HepG2 (cell line): Measurements from ENCODE around the gene SERPINA6. TPM values are rescaled to one million over a fixed set of nuclear protein-coding genes. Genes with fewer than 3 reads are reported as not detected.

Experiments used
- ATAC-seq: fragments of 200-7000 bp; cut with Tn5 transposase; 3 replicates; pipeline ENCODE4 v1.9.1; 2020; ENCODE audit warnings: mild to moderate bottlenecking, moderate library complexity
- BruUV-seq: library from RNA; stranded (reverse); fragments of 400-500 nt; replicated peaks from 2 replicates; lab custom pipeline; 2021; lab: Mats Ljungman, UMichigan
- CTCF ChIA-PET: fragments of 300-600 bp; formaldehyde crosslinking; extraction: SDS; loops from one replicate; lab custom pipeline; 2021; ENCODE audit warnings: low total read pairs, inconsistent platforms, low intra/inter-chr PET ratio; lab: Yijun Ruan, JAX
- POLR2A ChIA-PET: fragments of 350-600 bp; sonication (Branson Sonifier 250); formaldehyde crosslinking; loops from one replicate; lab custom pipeline; 2020; ENCODE audit warnings: antibody characterized with exemption, inconsistent platforms; lab: Yijun Ruan, JAX
- DNase-seq: peaks from one replicate; pipeline ENCODE4 v3.0.0-alpha.2; 2015; ENCODE audit warnings: low spot score
- FAIRE-seq: peaks from 3 replicates; lab custom pipeline; 2011; peaks lifted over from hg19 to GRCh38; lab: Jason Lieb, UNC
- H2AFZ ChIP-seq: one replicate; pipeline ENCODE4 v1.6.1; 2011; ENCODE audit warnings: low read length, inconsistent platforms
- H3K27ac ChIP-seq: fragments of 300-600 bp; 3 replicates; pipeline ENCODE4 v1.8.0; 2011; ENCODE audit warnings: mixed run types, mild to moderate bottlenecking, mixed read lengths, low read length, inconsistent platforms; ENCODE audit not compliant: insufficient read depth; ENCODE audit errors: extremely low read length
- H3K27me3 ChIP-seq, 2 experiments: fragments of 200-600 bp in 1 of 2; 2 replicates in 1 of 2; 3 replicates in 1 of 2; pipeline versions ENCODE4 v1.6.0 to v1.8.0; 2011; ENCODE audit warnings: low read length in 2 of 2, mild to moderate bottlenecking in 2 of 2, moderate library complexity in 2 of 2, inconsistent platforms in 1 of 2; ENCODE audit not compliant: insufficient read depth in 2 of 2, control insufficient read depth in 1 of 2
- H3K36me3 ChIP-seq, 2 experiments: fragments of 200-600 bp in 1 of 2; replicated peaks in 1 of 2; 2 replicates in 1 of 2; 3 replicates in 1 of 2; pipeline versions ENCODE4 v1.5.1 to v1.8.0; 2011; ENCODE audit warnings: low read length in 2 of 2, inconsistent platforms in 1 of 2; ENCODE audit not compliant: insufficient read depth in 2 of 2, control insufficient read depth in 1 of 2
- H3K4me1 ChIP-seq: 2 replicates; pipeline ENCODE4 v1.5.1; 2012; ENCODE audit warnings: low read length, inconsistent platforms; ENCODE audit not compliant: insufficient read depth
- H3K4me2 ChIP-seq: 2 replicates; pipeline ENCODE4 v1.6.0; 2011; ENCODE audit warnings: low read depth, low read length, inconsistent platforms
- H3K4me3 ChIP-seq, 3 experiments: fragments of 200-600 bp in 1 of 3; sonication (generic), shearing (Covaris generic) in 1 of 3; replicated peaks in 1 of 3; 2 replicates each; pipeline ENCODE4 v1.5.1; 2011 to 2016; ENCODE audit warnings: low read length in 3 of 3, inconsistent platforms in 2 of 3, low read depth in 2 of 3, mild to moderate bottlenecking in 2 of 3, control low read depth in 1 of 3, mixed read lengths in 1 of 3; ENCODE audit not compliant: insufficient read depth in 1 of 3
- H3K79me2 ChIP-seq: one replicate; pipeline ENCODE4 v1.6.1; 2011; ENCODE audit warnings: low read length, inconsistent platforms; ENCODE audit not compliant: insufficient read depth
- H3K9ac ChIP-seq: 2 replicates; pipeline ENCODE4 v1.6.0; 2011; ENCODE audit warnings: mild to moderate bottlenecking, low read depth, low read length, inconsistent platforms; ENCODE audit not compliant: insufficient read depth
- H3K9me3 ChIP-seq: 2 replicates; pipeline ENCODE4 v1.5.1; 2012; ENCODE audit warnings: mild to moderate bottlenecking, low read length
- H4K20me1 ChIP-seq: 2 replicates; pipeline ENCODE4 v1.6.0; 2011; ENCODE audit warnings: inconsistent platforms, mild to moderate bottlenecking, low read length, moderate library complexity; ENCODE audit not compliant: insufficient read depth
- ARNT ChIP-seq: fragments of 450-650 bp; IDR thresholded peaks from 2 replicates; pipeline ENCODE4 v1.6.1; 2017
- CC2D1A ChIP-seq: sonication (generic); formaldehyde crosslinking; IDR thresholded peaks from 2 replicates; pipeline ENCODE4 v1.8.1; 2023; ENCODE audit warnings: mild to moderate bottlenecking, missing genetic modification reagents
- HNRNPUL1 ChIP-seq: fragments of 200-400 bp; formaldehyde crosslinking; IDR thresholded peaks from 2 replicates; pipeline ENCODE4 v1.6.1; 2017; ENCODE audit warnings: low read depth, mild to moderate bottlenecking, low read length, moderate library complexity
- NCOA5 ChIP-seq: sonication (generic); formaldehyde crosslinking; IDR thresholded peaks from 2 replicates; pipeline ENCODE4 v1.4.0; 2020; ENCODE audit warnings: missing genetic modification reagents
- SMAD9 ChIP-seq: sonication (generic); formaldehyde crosslinking; IDR thresholded peaks from 2 replicates; pipeline ENCODE4 v1.5.1; 2020; ENCODE audit warnings: mild to moderate bottlenecking, missing genetic modification reagents
- ZFP90 ChIP-seq: sonication (generic); formaldehyde crosslinking; IDR thresholded peaks from 2 replicates; pipeline ENCODE4 v1.8.0; 2022; ENCODE audit warnings: missing genetic modification reagents, mild to moderate bottlenecking, inconsistent platforms, borderline replicate concordance
- ZNF143 ChIP-seq: sonication (generic); formaldehyde crosslinking; IDR thresholded peaks from 2 replicates; pipeline ENCODE4 v1.4.0; 2020; ENCODE audit warnings: missing genetic modification reagents
- ZNF34 ChIP-seq: sonication (generic); formaldehyde crosslinking; IDR thresholded peaks from 2 replicates; pipeline ENCODE4 v1.4.0; 2020; ENCODE audit warnings: mild to moderate bottlenecking, missing genetic modification reagents, borderline replicate concordance
- WGBS: methylation state at CpG from one replicate; pipeline ENCODE4 v1.1.6; 2017; ENCODE audit warnings: low lambda C conversion rate; 5-methylcytosine and 5-hydroxymethylcytosine counted together
- in situ Hi-C: cut with HindIII; loops from 2 replicates; pipeline ENCODE4 v1.10.0; 2017; ENCODE audit warnings: low pct_unique_long_range_greater_than_20kb; ENCODE audit not compliant: extremely low pct_ligation_motif_present
- intact Hi-C: fragments of 100-400 bp; cut with micrococcal nuclease; formaldehyde crosslinking; loops from one replicate; pipeline ENCODE4 v1.10.0; 2022; ENCODE audit not compliant: unreplicated experiment
- polyA plus RNA-seq, 8 experiments: library from polyadenylated mRNA; depleted of rRNA in 3 of 8; stranded (reverse) in 7 of 8; unstranded in 1 of 8; fragments of >200 nt; fragmentation: Illumina TruSeq in 4 of 8; extraction: Trizol in 4 of 8; gene quantifications; 2 replicates each; pipeline versions ENCODE4 v1.2.1 to v1.2.3, GENCODE V29; 2011 to 2016; ENCODE audit warnings: low read depth in 4 of 8, missing spikeins in 1 of 8, mixed read lengths in 1 of 8; ENCODE audit not compliant: insufficient read depth in 1 of 8
- total RNA-seq, 5 experiments: library from RNA; depleted of rRNA; stranded (reverse); fragments of >200 nt; fragmentation: Illumina TruSeq; extraction: Trizol; gene quantifications; 2 replicates each; pipeline ENCODE4 v1.2.3, GENCODE V29; 2016; ENCODE audit warnings: low read depth in 1 of 5
- TF ChIP-seq, protein P1 (sequence below), 2 experiments: sonication (generic) in 1 of 2; formaldehyde crosslinking in 1 of 2; IDR thresholded peaks; 2 replicates each; pipeline versions ENCODE4 v1.4.0 to v1.6.1; 2016 to 2020; ENCODE audit warnings: borderline replicate concordance in 1 of 2, low read depth in 1 of 2, mild to moderate bottlenecking in 1 of 2, missing genetic modification reagents in 1 of 2
- TF ChIP-seq, protein P2 (sequence below): IDR thresholded peaks from 2 replicates; pipeline ENCODE4 v1.6.1; 2016; ENCODE audit warnings: missing compliant biosample characterization, missing genetic modification reagents, borderline replicate concordance
- TF ChIP-seq, protein P3 (sequence below): IDR thresholded peaks from 2 replicates; pipeline ENCODE4 v1.6.1; 2016; ENCODE audit warnings: mild to moderate bottlenecking
- TF ChIP-seq, protein P4 (sequence below): IDR thresholded peaks from 2 replicates; pipeline ENCODE4 v1.6.1; 2016
- TF ChIP-seq, protein P5 (sequence below): IDR thresholded peaks from 2 replicates; pipeline ENCODE4 v1.6.1; 2016; ENCODE audit warnings: low read depth, control low read depth

Gene SERPINA6
- total and polyA plus RNA-seq, 2 of the 13 experiments (the other 11 are each of a cell fraction or from before 2014, with no cell fraction given) = 260 to 333 TPM

DNA sequence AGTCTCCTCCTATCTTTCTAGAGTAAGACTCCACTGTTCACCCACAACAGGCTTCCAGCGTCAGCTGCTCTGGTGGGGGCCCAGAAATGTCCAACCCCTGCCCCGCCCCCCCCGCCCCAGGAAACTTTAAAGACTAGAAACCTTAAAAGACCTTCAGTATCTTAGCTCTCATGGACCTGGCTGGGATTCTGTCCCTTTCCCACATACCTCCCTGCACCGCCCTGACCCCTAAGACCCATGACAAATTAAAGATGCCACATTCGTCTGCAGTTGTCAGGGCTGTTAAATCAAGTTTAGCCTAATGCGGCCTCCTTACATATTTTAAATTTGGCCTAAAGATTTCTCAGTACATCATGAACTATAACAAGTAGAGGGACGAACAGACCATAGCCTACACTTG is 20.0 kb downstream of the SERPINA6 start:
- H3K79me2 ChIP-seq = no peaks in the 10 kb centered on the region
- H3K9ac ChIP-seq = no peak overlapping the region
- no peaks in the 10 kb centered on the region for H3K27me3 ChIP-seq
- H3K36me3 ChIP-seq = peaks cover 23 to 49% of the 10 kb centered on the region in 2 experiments
- H3K9me3 ChIP-seq = 0 out of 2 replicates have a peak, but pooled peaks cover 3% of the 10 kb centered on the region
- H3K27ac ChIP-seq = no peak overlapping the region
- POLR2A ChIA-PET = no interaction called here
- FAIRE-seq (no peak), ATAC-seq (no peak), DNase-seq (no peak)
- intact Hi-C loops (no loop called here), in situ Hi-C loops (loop anchor here (10.0 kb wide), 1 partner anchor 248 kb away; no protein-coding TSS in a partner anchor)
- no TSS peak for BruUV-seq
- H4K20me1 ChIP-seq = no peaks in the 10 kb centered on the region
- H3K4me1 ChIP-seq = peaks cover 20% of the 10 kb centered on the region
- no peak overlapping the region for H3K4me3 ChIP-seq
- CTCF ChIA-PET = no interaction called here
- H3K4me2 ChIP-seq = no peak overlapping the region
- no peak overlapping the region for H2AFZ ChIP-seq
- WGBS = 96% methylated on average over 7 of the region's 7 CpGs
- TF ChIP-seq CC2D1A (CRISPR knock-in tag) (no peak), ZNF143 (CRISPR knock-in tag) (no peak), ZFP90 (no peak), ARNT (no peak), SMAD9 (CRISPR knock-in tag) (no peak), ZNF34 (CRISPR knock-in tag) (no peak), NCOA5 (CRISPR knock-in tag) (no peak), HNRNPUL1 (no peak)
- TF ChIP-seq, protein P1, sequence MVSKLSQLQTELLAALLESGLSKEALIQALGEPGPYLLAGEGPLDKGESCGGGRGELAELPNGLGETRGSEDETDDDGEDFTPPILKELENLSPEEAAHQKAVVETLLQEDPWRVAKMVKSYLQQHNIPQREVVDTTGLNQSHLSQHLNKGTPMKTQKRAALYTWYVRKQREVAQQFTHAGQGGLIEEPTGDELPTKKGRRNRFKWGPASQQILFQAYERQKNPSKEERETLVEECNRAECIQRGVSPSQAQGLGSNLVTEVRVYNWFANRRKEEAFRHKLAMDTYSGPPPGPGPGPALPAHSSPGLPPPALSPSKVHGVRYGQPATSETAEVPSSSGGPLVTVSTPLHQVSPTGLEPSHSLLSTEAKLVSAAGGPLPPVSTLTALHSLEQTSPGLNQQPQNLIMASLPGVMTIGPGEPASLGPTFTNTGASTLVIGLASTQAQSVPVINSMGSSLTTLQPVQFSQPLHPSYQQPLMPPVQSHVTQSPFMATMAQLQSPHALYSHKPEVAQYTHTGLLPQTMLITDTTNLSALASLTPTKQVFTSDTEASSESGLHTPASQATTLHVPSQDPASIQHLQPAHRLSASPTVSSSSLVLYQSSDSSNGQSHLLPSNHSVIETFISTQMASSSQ (IDR thresholded peaks at IDR 0.05; ENCODE audit: low read depth) = no peak
- TF ChIP-seq, protein P1 (CRISPR knock-in tag; IDR thresholded peaks at IDR 0.05; ENCODE audit: borderline replicate concordance) = no peak
- TF ChIP-seq, protein P2, sequence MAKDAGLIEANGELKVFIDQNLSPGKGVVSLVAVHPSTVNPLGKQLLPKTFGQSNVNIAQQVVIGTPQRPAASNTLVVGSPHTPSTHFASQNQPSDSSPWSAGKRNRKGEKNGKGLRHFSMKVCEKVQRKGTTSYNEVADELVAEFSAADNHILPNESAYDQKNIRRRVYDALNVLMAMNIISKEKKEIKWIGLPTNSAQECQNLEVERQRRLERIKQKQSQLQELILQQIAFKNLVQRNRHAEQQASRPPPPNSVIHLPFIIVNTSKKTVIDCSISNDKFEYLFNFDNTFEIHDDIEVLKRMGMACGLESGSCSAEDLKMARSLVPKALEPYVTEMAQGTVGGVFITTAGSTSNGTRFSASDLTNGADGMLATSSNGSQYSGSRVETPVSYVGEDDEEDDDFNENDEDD (CRISPR knock-in tag) = no peak
- TF ChIP-seq, protein P3, sequence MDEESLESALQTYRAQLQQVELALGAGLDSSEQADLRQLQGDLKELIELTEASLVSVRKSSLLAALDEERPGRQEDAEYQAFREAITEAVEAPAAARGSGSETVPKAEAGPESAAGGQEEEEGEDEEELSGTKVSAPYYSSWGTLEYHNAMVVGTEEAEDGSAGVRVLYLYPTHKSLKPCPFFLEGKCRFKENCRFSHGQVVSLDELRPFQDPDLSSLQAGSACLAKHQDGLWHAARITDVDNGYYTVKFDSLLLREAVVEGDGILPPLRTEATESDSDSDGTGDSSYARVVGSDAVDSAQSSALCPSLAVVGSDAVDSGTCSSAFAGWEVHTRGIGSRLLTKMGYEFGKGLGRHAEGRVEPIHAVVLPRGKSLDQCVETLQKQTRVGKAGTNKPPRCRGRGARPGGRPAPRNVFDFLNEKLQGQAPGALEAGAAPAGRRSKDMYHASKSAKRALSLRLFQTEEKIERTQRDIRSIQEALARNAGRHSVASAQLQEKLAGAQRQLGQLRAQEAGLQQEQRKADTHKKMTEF (CRISPR knock-in tag) = no peak
- TF ChIP-seq, protein P4, sequence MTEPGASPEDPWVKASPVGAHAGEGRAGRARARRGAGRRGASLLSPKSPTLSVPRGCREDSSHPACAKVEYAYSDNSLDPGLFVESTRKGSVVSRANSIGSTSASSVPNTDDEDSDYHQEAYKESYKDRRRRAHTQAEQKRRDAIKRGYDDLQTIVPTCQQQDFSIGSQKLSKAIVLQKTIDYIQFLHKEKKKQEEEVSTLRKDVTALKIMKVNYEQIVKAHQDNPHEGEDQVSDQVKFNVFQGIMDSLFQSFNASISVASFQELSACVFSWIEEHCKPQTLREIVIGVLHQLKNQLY (CRISPR knock-in tag) = no peak
- TF ChIP-seq, protein P5, sequence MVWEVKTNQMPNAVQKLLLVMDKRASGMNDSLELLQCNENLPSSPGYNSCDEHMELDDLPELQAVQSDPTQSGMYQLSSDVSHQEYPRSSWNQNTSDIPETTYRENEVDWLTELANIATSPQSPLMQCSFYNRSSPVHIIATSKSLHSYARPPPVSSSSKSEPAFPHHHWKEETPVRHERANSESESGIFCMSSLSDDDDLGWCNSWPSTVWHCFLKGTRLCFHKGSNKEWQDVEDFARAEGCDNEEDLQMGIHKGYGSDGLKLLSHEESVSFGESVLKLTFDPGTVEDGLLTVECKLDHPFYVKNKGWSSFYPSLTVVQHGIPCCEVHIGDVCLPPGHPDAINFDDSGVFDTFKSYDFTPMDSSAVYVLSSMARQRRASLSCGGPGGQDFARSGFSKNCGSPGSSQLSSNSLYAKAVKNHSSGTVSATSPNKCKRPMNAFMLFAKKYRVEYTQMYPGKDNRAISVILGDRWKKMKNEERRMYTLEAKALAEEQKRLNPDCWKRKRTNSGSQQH (CRISPR knock-in tag) = no peak
